Erythroblast (primary cell): ENCODE results near the gene CYP24A1.

Experiments used
- GATA1 ChIP-seq: IDR thresholded peaks from 2 replicates; pipeline ENCODE4 v1.6.1; 2011; ENCODE audit warnings: low read depth, mild to moderate bottlenecking, control low read depth, low read length, moderate library complexity
- POLR2A ChIP-seq: IDR thresholded peaks from 2 replicates; pipeline ENCODE4 v1.6.1; 2011; ENCODE audit warnings: mild to moderate bottlenecking, low read length

DNA sequence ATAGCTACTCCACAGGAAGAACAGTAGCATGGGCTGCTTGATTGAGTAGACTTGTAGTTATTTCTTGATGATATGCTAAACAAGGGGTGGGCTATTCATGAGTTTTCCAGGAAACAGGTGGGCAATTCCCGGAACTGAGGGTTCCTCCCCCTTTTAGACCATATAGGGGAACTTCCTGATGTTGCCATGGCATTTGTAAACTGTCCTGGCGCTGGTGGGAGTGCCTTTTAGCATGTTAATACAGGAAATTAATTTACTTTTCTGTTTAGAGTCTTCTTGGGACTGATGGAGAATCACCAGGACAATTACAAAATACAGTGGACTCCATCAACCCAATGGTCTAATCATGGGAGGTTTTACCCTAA lies 22.7 kb downstream of the CYP24A1 start:
- TF ChIP-seq GATA1, result no peak
- TF ChIP-seq POLR2A, result no peak
